NT2/D1 (cell line): ENCODE data around the gene C1orf21.

ENCODE experiments used
- YY1 ChIP-seq: IDR thresholded peaks from 2 replicates; pipeline ENCODE4 v1.6.1; 2011; ENCODE audit not compliant: insufficient read length, insufficient read depth
- ZNF274 ChIP-seq: IDR thresholded peaks from 2 replicates; pipeline ENCODE4 v1.6.1; 2011; ENCODE audit warnings: mild to moderate bottlenecking, low read depth, low read length

- no peak for TF ChIP-seq YY1
- no peak for TF ChIP-seq ZNF274
Measured at GRCh38 chr1:184530226-184530625, 143.4 kb downstream of the C1orf21 start.
